Measurements from ENCODE around the gene EHBP1L1.

The EHBP1L1 gene

GRCh38 chr11:65607614-65608426, 32.0 kb downstream of the EHBP1L1 start:
- no peak for DNase-seq (ENCODE audit: low read depth, low spot score)
- Histone ChIP-seq H3K27ac (no peak overlapping the region), H3K9ac (ENCODE audit: insufficient read length) (peak overlapping the region; percentile 56), H3K9me3 (ENCODE audit: low read depth, low read length) (no peaks in the 10 kb centered on the region), H3K36me3 (ENCODE audit: insufficient read depth, low read length) (peaks cover 6% of the 10 kb centered on the region; the same call in 1 of the 2 replicates), H3K4me3 (peak overlapping the region; percentile 83)
- TF ChIP-seq FOXP2 (optimal IDR thresholded peaks at IDR 0.05; ENCODE audit: control extremely low read depth, extremely low read length, insufficient read depth) (no peak), POLR2AphosphoS5 (IDR thresholded peaks at IDR 0.05; ENCODE audit: borderline replicate concordance, low read depth, low read length) (0 out of 2 replicates have a peak, but pooled peaks have one; percentile 4)

- TF ChIP-seq EZH2 (IDR thresholded peaks at IDR 0.05) (no peak), FOXP2 (optimal IDR thresholded peaks at IDR 0.05; ENCODE audit: control extremely low read depth, extremely low read length, insufficient read depth) (no peak), POLR2AphosphoS5 (IDR thresholded peaks at IDR 0.05; ENCODE audit: borderline replicate concordance, low read depth, low read length) (no peak)
- no peak overlapping the region for H3K4me3 ChIP-seq
- H3K36me3 ChIP-seq (ENCODE audit: insufficient read depth, low read length), result peaks cover 6% of the 10 kb centered on the region; the same call in 1 of the 2 replicates
- H3K9ac ChIP-seq (ENCODE audit: insufficient read length), result no peak overlapping the region
- no peaks in the 10 kb centered on the region for H3K9me3 ChIP-seq (ENCODE audit: low read depth, low read length)
- no peak overlapping the region for H3K27ac ChIP-seq
- no peak for DNase-seq (ENCODE audit: low read depth, low spot score)
These were observed 33.4 kb downstream of the EHBP1L1 start for GRCh38 chr11:65609229-65609628.

GRCh38 chr11:65609665-65610064, 33.8 kb downstream of the EHBP1L1 start:
- H3K36me3 ChIP-seq (ENCODE audit: insufficient read depth, low read length), result peaks cover 6% of the 10 kb centered on the region; the same call in 1 of the 2 replicates

GRCh38 chr11:65610404-65610803, 34.6 kb downstream of the EHBP1L1 start:
- no peak overlapping the region for H3K4me3 ChIP-seq
- TF ChIP-seq POLR2AphosphoS5 (IDR thresholded peaks at IDR 0.05; ENCODE audit: borderline replicate concordance, low read depth, low read length) (no peak), FOXP2 (optimal IDR thresholded peaks at IDR 0.05; ENCODE audit: control extremely low read depth, extremely low read length, insufficient read depth) (no peak)
- H3K9ac ChIP-seq (ENCODE audit: insufficient read length), result no peak overlapping the region
- DNase-seq (ENCODE audit: low read depth, low spot score), result no peak
- no peaks in the 10 kb centered on the region for H3K9me3 ChIP-seq (ENCODE audit: low read depth, low read length)
- H3K36me3 ChIP-seq (ENCODE audit: insufficient read depth, low read length), result peaks cover 3% of the 10 kb centered on the region; the same call in 1 of the 2 replicates
- 0 out of 2 replicates have a peak overlapping the region, but pooled peaks have one; percentile 23 for H3K27ac ChIP-seq

More at GRCh38 chr11:65609665-65610064, 33.8 kb downstream of the EHBP1L1 start:
- TF ChIP-seq POLR2AphosphoS5 (IDR thresholded peaks at IDR 0.05; ENCODE audit: borderline replicate concordance, low read depth, low read length) (no peak), EZH2 (IDR thresholded peaks at IDR 0.05) (no peak), FOXP2 (optimal IDR thresholded peaks at IDR 0.05; ENCODE audit: control extremely low read depth, extremely low read length, insufficient read depth) (no peak)
- Histone ChIP-seq H3K4me3 (no peak overlapping the region), H3K27ac (no peak overlapping the region), H3K9ac (ENCODE audit: insufficient read length) (no peak overlapping the region), H3K9me3 (ENCODE audit: low read depth, low read length) (no peaks in the 10 kb centered on the region)
- no peak for DNase-seq (ENCODE audit: low read depth, low spot score)

- no peaks in the 10 kb centered on the region for H3K36me3 ChIP-seq (ENCODE audit: insufficient read depth, low read length)
- H3K9ac ChIP-seq (ENCODE audit: insufficient read length), result peak overlapping the region; percentile 29
- H3K9me3 ChIP-seq (ENCODE audit: low read depth, low read length), result no peaks in the 10 kb centered on the region
- no peak for TF ChIP-seq EZH2 (IDR thresholded peaks at IDR 0.05)
- no peak for TF ChIP-seq FOXP2 (optimal IDR thresholded peaks at IDR 0.05; ENCODE audit: control extremely low read depth, extremely low read length, insufficient read depth)
- TF ChIP-seq POLR2AphosphoS5 (IDR thresholded peaks at IDR 0.05; ENCODE audit: borderline replicate concordance, low read depth, low read length), result no peak
- DNase-seq (ENCODE audit: low read depth, low spot score), result no peak
- no peak overlapping the region for H3K4me3 ChIP-seq
- H3K27ac ChIP-seq, result no peak overlapping the region
These were observed 35.3 kb downstream of the EHBP1L1 start for GRCh38 chr11:65611028-65611757.

- DNase-seq (ENCODE audit: low read depth, low spot score), result no peak
- peak overlapping the region; percentile 91 for H3K4me3 ChIP-seq
- TF ChIP-seq POLR2AphosphoS5 (IDR thresholded peaks at IDR 0.05; ENCODE audit: borderline replicate concordance, low read depth, low read length) (no peak), EZH2 (IDR thresholded peaks at IDR 0.05) (no peak), FOXP2 (optimal IDR thresholded peaks at IDR 0.05; ENCODE audit: control extremely low read depth, extremely low read length, insufficient read depth) (no peak)
- no peaks in the 10 kb centered on the region for H3K9me3 ChIP-seq (ENCODE audit: low read depth, low read length)
- H3K36me3 ChIP-seq (ENCODE audit: insufficient read depth, low read length), result no peaks in the 10 kb centered on the region; the same call in 1 of the 2 replicates
- H3K27ac ChIP-seq, result no peak overlapping the region
- peak overlapping the region; percentile 90 for H3K9ac ChIP-seq (ENCODE audit: insufficient read length)
These were observed 36.1 kb downstream of the EHBP1L1 start for GRCh38 chr11:65611758-65612603.

GRCh38 chr11:65612691-65613090, 36.8 kb downstream of the EHBP1L1 start:
- Histone ChIP-seq H3K27ac (no peak overlapping the region), H3K9ac (ENCODE audit: insufficient read length) (peak overlapping the region; percentile 90), H3K36me3 (ENCODE audit: insufficient read depth, low read length) (peaks cover 6% of the 10 kb centered on the region; the same call in 1 of the 2 replicates), H3K9me3 (ENCODE audit: low read depth, low read length) (no peaks in the 10 kb centered on the region), H3K4me3 (peak overlapping the region; percentile 91)
- TF ChIP-seq POLR2AphosphoS5 (IDR thresholded peaks at IDR 0.05; ENCODE audit: borderline replicate concordance, low read depth, low read length), result no peak
- no peak for TF ChIP-seq EZH2 (IDR thresholded peaks at IDR 0.05)
- TF ChIP-seq FOXP2 (optimal IDR thresholded peaks at IDR 0.05; ENCODE audit: control extremely low read depth, extremely low read length, insufficient read depth), result no peak
- DNase-seq (ENCODE audit: low read depth, low spot score), result no peak
